Effector memory CD8-positive, alpha-beta T cell (primary cell): Measurements from ENCODE around the gene ELF1.

Experiments used
- ATAC-seq: fragments of 150-1000 bp; cut with Tn5 transposase; replicated peaks from 2 replicates; pipeline ENCODE4 v1.10.0; 2021; ENCODE audit warnings: mild to moderate bottlenecking, moderate library complexity
- DNase-seq, 3 experiments: peaks; one replicate each; pipeline ENCODE4 v3.0.0; 2021
- H3K27ac Mint-ChIP-seq, 2 donors: one replicate each; pipeline ENCODE4 v1.8.0; 2022; ENCODE audit warnings: mild to moderate bottlenecking in 2 of 2, mixed read lengths in 2 of 2, moderate library complexity in 2 of 2
- H3K27me3 Mint-ChIP-seq, 2 donors: one replicate each; pipeline ENCODE4 v1.8.0; 2022; ENCODE audit warnings: mixed read lengths in 2 of 2
- H3K36me3 Mint-ChIP-seq: one replicate; pipeline ENCODE4 v1.8.0; 2022; ENCODE audit warnings: mild to moderate bottlenecking, moderate library complexity, mixed read lengths; ENCODE audit not compliant: insufficient read depth
- H3K4me1 Mint-ChIP-seq, 2 donors: one replicate each; pipeline ENCODE4 v1.8.0; 2022; ENCODE audit warnings: low read depth in 2 of 2, mixed read lengths in 2 of 2
- H3K4me3 Mint-ChIP-seq, 2 donors: one replicate each; pipeline ENCODE4 v1.8.0; 2022; ENCODE audit warnings: mild to moderate bottlenecking in 2 of 2, mixed read lengths in 2 of 2, moderate library complexity in 2 of 2
- H3K9me3 Mint-ChIP-seq, 2 donors: one replicate each; pipeline ENCODE4 v1.8.0; 2022; ENCODE audit warnings: mixed read lengths in 2 of 2

Gene ELF1

GRCh38 chr13:41008349-41008980 is 10.7 kb downstream of the ELF1 start:
- peaks cover 32% of the 10 kb centered on the region for H3K36me3 Mint-ChIP-seq
- H3K4me3 Mint-ChIP-seq = peak overlapping the region; percentile 45 to 61
- peak; percentile 21 for ATAC-seq
- H3K4me1 Mint-ChIP-seq = peaks cover 38 to 71% of the 10 kb centered on the region in 2 donors
- no peaks in the 10 kb centered on the region for H3K27me3 Mint-ChIP-seq
- DNase-seq = no peak
- H3K27ac Mint-ChIP-seq = peak overlapping the region; percentile 42 to 64
- H3K9me3 Mint-ChIP-seq = no peaks in the 10 kb centered on the region

- no peak for DNase-seq
- H3K4me3 Mint-ChIP-seq = peak overlapping the region; percentile 45 to 61
- H3K27ac Mint-ChIP-seq = peak overlapping the region; percentile 42 to 64
Observed at GRCh38 chr13:41007744-41008128, 11.4 kb downstream of the ELF1 start.

DNA sequence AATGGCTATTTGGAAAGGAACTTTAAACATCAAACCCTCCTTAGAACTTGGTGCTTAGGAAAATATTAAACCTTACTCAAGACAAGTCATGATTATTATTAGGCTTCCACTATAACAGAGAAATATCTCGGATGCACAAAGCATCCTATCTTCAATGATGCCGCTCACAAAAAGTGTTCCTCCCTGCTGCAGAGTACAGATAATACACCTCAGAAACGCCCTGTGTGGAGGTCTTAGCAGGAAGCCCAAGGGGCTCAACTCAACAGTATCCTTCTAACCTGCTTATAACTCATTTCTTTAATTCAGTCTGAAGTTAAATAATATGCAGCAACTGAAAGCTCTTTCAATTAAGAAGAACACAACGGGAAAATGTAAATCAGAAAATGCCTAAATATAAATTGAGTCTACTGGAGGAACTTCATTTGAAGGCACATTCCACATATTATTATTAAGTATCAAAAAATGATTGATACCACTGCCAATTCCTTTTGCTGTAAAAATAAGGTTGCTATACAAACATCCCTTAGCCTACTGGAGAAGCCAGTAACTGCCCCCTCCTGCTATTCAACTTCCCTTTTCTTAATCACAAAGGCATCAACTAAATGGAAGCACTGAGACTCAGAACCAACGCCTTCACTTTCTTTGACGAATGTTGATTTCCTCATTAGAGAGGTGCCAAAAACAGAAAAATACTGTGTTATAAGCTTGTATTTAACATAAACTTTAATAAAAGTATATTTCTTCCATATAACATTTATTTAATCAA is 12.0 kb downstream of the ELF1 start:
- H3K4me1 Mint-ChIP-seq = peaks cover 32 to 67% of the 10 kb centered on the region in 2 donors
- ATAC-seq (no peak), DNase-seq (no peak)
- H3K27ac Mint-ChIP-seq = peak overlapping the region; percentile 42 to 64
- no peaks in the 10 kb centered on the region for H3K9me3 Mint-ChIP-seq
- H3K4me3 Mint-ChIP-seq = peak overlapping the region; percentile 45 to 61
- peaks cover 26% of the 10 kb centered on the region for H3K36me3 Mint-ChIP-seq
- no peaks in the 10 kb centered on the region for H3K27me3 Mint-ChIP-seq

More at GRCh38 chr13:41007744-41008128, 11.4 kb downstream of the ELF1 start:
- H3K36me3 Mint-ChIP-seq = peaks cover 29% of the 10 kb centered on the region
- H3K4me1 Mint-ChIP-seq = peaks cover 34 to 66% of the 10 kb centered on the region in 2 donors
- no peaks in the 10 kb centered on the region for H3K27me3 Mint-ChIP-seq
- ATAC-seq = no peak
- H3K9me3 Mint-ChIP-seq = no peaks in the 10 kb centered on the region

- no peak for ATAC-seq
- H3K36me3 Mint-ChIP-seq = peaks cover 18% of the 10 kb centered on the region
Observed at GRCh38 chr13:41006306-41006705, 12.8 kb downstream of the ELF1 start.

GRCh38 chr13:41005704-41006103 is 13.4 kb downstream of the ELF1 start:
- Mint-ChIP-seq H3K36me3 (peaks cover 14% of the 10 kb centered on the region), H3K27ac (peak overlapping the region; percentile 58 to 84), H3K4me3 (peak overlapping the region; percentile 46 to 64), H3K27me3 (no peaks in the 10 kb centered on the region), H3K9me3 (no peaks in the 10 kb centered on the region), H3K4me1 (peaks cover 38 to 66% of the 10 kb centered on the region in 2 donors)
- DNase-seq (no peak), ATAC-seq (no peak)

More at GRCh38 chr13:41006306-41006705, 12.8 kb downstream of the ELF1 start:
- Mint-ChIP-seq H3K27me3 (no peaks in the 10 kb centered on the region), H3K9me3 (no peaks in the 10 kb centered on the region), H3K27ac (peak overlapping the region; percentile 58 to 84), H3K4me1 (peaks cover 38 to 69% of the 10 kb centered on the region in 2 donors), H3K4me3 (peak overlapping the region; percentile 46 to 64)
- DNase-seq = no peak

GRCh38 chr13:41004875-41005693 is 14.0 kb downstream of the ELF1 start:
- H3K36me3 Mint-ChIP-seq = peaks cover 18% of the 10 kb centered on the region
- ATAC-seq = peak; percentile 90
- H3K9me3 Mint-ChIP-seq = no peaks in the 10 kb centered on the region
- peaks cover 38 to 65% of the 10 kb centered on the region in 2 donors for H3K4me1 Mint-ChIP-seq
- peak overlapping the region; percentile 58 to 84 for H3K27ac Mint-ChIP-seq
- DNase-seq = peak in 1 of 3 experiments; percentile 13
- peak overlapping the region; percentile 46 to 64 for H3K4me3 Mint-ChIP-seq
- H3K27me3 Mint-ChIP-seq = no peaks in the 10 kb centered on the region

GRCh38 chr13:41002606-41003005 is 16.5 kb downstream of the ELF1 start:
- Mint-ChIP-seq H3K27ac (peak overlapping the region; percentile 32 to 54), H3K9me3 (no peaks in the 10 kb centered on the region), H3K36me3 (peaks cover 23% of the 10 kb centered on the region), H3K27me3 (no peaks in the 10 kb centered on the region), H3K4me1 (peaks cover 39 to 67% of the 10 kb centered on the region in 2 donors), H3K4me3 (no peak overlapping the region)
- ATAC-seq (no peak), DNase-seq (no peak)

- Mint-ChIP-seq H3K27me3 (no peaks in the 10 kb centered on the region), H3K27ac (peak overlapping the region; percentile 49 to 59), H3K4me1 (peaks cover 39 to 68% of the 10 kb centered on the region in 2 donors), H3K36me3 (peaks cover 32% of the 10 kb centered on the region), H3K4me3 (peak overlapping the region; percentile 19 to 22), H3K9me3 (no peaks in the 10 kb centered on the region)
- no peak for DNase-seq
- ATAC-seq = no peak
Observed at GRCh38 chr13:41001695-41002094, 17.4 kb downstream of the ELF1 start.

DNA sequence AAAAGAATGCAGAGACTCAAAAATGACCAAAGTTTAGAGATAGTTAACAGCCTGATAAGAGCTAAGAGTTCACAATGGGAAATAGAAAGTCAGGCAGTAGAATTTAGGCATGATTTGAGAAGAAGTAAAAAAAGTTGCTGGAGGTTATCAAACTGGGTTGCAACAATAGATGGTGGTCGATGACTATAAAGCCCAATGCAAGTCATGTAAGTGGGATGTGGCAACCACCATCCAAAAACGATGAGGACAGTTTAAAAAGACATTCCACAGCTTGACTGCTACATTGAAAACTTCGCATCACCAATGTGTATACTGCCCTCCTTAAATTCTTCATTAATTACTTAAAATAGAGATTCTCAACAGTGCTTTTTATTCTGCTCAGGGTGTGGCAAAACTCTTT is 19.7 kb downstream of the ELF1 start:
- H3K4me1 Mint-ChIP-seq = peaks cover 39 to 69% of the 10 kb centered on the region in 2 donors
- no peaks in the 10 kb centered on the region for H3K27me3 Mint-ChIP-seq
- peak overlapping the region in 1 of 2 donors; percentile 30 for H3K4me3 Mint-ChIP-seq
- H3K27ac Mint-ChIP-seq = no peak overlapping the region
- ATAC-seq = no peak
- no peaks in the 10 kb centered on the region for H3K9me3 Mint-ChIP-seq
- no peak for DNase-seq
- peaks cover 35% of the 10 kb centered on the region for H3K36me3 Mint-ChIP-seq

DNA sequence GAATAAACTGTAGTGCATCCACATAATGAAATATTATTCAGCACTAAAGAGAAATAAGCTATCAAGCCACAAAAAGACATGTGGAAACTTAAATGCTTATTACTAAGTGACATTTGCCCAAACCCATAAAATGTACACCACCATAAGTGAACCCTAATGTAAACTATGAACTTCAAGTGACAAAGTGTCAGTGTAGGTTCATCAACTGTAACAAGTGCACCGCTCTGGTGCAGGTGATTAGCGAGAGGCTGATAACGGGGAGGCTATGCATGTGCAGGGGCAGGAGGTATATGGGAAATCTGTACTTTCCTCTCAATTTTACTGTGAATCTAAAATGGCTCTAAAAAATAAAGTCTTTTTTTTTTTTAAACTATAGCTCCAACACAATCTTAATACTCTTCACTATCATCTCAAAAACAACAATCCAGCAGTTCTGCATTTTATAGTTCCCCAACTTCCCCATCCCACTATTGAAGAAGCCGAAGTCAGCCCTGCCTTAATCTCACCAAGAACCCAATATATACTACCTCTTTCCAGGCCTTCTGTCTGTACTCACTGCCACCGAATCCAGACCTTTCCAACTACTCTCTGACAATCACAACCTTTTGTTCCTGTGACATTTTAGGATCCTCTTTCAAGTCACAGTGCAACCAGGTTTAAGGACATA is 22.6 kb downstream of the ELF1 start:
- peaks cover 38 to 73% of the 10 kb centered on the region in 2 donors for H3K4me1 Mint-ChIP-seq
- peak overlapping the region in 1 of 2 donors; percentile 38 for H3K4me3 Mint-ChIP-seq
- H3K36me3 Mint-ChIP-seq = peaks cover 32% of the 10 kb centered on the region
- ATAC-seq (no peak), DNase-seq (no peak)
- H3K27ac Mint-ChIP-seq = peak overlapping the region; percentile 71 to 87
- no peaks in the 10 kb centered on the region for H3K9me3 Mint-ChIP-seq
- H3K27me3 Mint-ChIP-seq = no peaks in the 10 kb centered on the region

DNA sequence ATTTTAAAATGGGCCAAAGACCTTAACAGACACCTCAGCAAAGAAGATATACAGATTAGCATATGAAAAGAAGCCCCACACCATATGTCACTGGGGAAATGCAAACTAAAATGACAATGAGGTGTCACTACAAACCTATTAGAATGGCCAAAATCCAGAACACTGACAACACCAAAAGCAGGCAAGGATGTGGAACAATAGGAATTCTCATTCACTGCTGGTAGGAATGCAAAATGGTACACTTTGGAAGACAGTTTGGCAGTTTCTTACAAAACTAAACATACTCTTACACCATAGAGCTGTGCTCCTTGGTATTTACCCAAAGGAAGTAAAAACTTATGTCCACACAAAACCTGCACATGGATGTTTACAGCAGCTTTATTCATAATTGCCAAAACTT is 23.1 kb downstream of the ELF1 start:
- Mint-ChIP-seq H3K36me3 (peaks cover 32% of the 10 kb centered on the region), H3K9me3 (no peaks in the 10 kb centered on the region), H3K4me3 (peak overlapping the region in 1 of 2 donors; percentile 62), H3K4me1 (peaks cover 37 to 69% of the 10 kb centered on the region in 2 donors), H3K27me3 (no peaks in the 10 kb centered on the region), H3K27ac (peak overlapping the region; percentile 83 to 92)
- ATAC-seq (no peak), DNase-seq (no peak)

DNA sequence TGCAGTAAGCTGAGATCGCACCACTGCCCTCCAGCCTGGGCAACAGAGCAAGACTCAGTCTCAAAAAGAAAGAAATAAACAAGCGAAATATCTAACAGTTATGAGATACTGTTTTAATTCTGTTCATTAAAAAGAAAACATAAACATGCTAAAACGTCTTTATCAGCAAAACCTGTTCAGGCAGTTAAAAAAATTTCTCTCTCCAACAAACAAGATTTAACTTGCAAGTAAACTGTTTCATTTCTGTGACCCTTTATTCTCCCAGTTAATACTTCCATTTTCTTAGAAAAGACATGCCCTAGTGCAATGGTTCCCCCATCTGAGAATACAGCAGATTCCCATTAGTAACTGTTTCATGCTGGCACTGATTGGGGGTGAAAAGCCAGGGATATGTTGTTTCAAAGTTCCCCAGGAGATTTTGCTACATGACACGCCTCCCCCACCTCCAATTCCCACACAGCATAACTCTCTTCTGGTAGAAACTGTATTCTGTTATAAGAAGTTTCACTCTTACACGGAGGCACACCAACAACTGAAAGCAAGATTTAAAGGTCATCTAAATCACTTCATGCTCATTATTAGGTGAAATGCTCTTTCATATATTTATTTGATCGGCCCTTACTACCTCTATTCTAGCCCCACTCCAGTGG is 24.4 kb downstream of the ELF1 start:
- ATAC-seq (no peak), DNase-seq (no peak)
- H3K9me3 Mint-ChIP-seq = no peaks in the 10 kb centered on the region
- H3K27me3 Mint-ChIP-seq = no peaks in the 10 kb centered on the region
- peak overlapping the region; percentile 83 to 92 for H3K27ac Mint-ChIP-seq
- H3K36me3 Mint-ChIP-seq = peaks cover 24% of the 10 kb centered on the region
- peak overlapping the region; percentile 52 to 62 for H3K4me3 Mint-ChIP-seq
- peaks cover 39 to 73% of the 10 kb centered on the region in 2 donors for H3K4me1 Mint-ChIP-seq
